ENCODE results near the gene FGF3. TPM values are rescaled to one million over a fixed set of nuclear protein-coding genes. Genes with fewer than 3 reads are reported as not detected.

The FGF3 gene
- total RNA-seq, 2 donors from 2014 or later, result not detected

GRCh38 chr11:69817265-69818230 lies 1.7 kb downstream of the FGF3 start:
- Mint-ChIP-seq H3K9me3 (no peaks in the 10 kb centered on the region), H3K36me3 (no peaks in the 10 kb centered on the region), H3K27ac (no peak overlapping the region)
- DNase-seq (ENCODE audit: low spot score in 2 of 2) (no peak), ATAC-seq (peak in 1 of 2 donors; percentile 31)

GRCh38 chr11:69816671-69817070 lies 2.5 kb downstream of the FGF3 start:
- no peak overlapping the region for H3K27ac Mint-ChIP-seq
- no peaks in the 10 kb centered on the region for H3K9me3 Mint-ChIP-seq
- DNase-seq (ENCODE audit: low spot score in 2 of 2), result no peak
- no peak for ATAC-seq
- no peaks in the 10 kb centered on the region for H3K36me3 Mint-ChIP-seq

DNA sequence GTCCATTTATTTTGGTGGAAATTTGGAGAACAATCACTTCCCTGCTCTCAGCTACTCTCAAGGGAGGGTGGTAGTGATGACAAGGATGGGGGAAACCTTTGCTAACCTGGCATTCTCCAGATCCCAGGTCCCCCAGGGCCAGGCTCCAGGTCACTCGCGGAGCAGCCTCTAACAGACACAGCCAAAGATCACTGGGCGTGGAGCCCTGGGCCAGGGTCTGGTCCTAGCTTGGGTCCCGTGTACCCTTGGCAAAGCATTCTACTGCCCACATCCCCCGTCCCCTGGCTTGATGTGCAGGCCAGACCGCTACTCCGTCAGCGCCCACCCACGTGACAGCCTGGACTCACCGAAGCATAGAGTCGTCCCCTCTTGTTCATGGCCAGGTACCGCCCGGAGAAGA lies 3.2 kb downstream of the FGF3 start:
- ATAC-seq (no peak), DNase-seq (ENCODE audit: low spot score in 2 of 2) (no peak)
- H3K27ac Mint-ChIP-seq, result no peak overlapping the region
- no peaks in the 10 kb centered on the region for H3K9me3 Mint-ChIP-seq
- H3K36me3 Mint-ChIP-seq, result no peaks in the 10 kb centered on the region

DNA sequence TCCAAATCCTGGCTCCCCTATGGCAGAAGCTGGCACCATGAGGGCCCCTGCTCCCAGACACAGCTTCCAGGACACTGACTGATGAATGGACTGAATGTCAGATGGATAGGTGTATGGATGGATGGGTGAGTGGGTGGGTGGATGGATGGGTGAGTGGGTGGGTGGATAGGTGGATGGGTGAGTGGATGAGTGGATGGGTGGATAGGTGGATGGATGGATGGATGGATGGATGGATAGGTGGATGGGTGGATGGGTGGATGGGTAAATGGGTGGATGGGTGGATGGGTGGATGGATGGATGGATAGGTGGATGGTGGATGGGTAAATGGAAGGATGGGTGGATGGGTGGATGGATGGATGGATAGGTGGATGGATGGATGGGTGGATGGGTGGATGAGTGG lies 4.3 kb downstream of the FGF3 start:
- no peaks in the 10 kb centered on the region for H3K9me3 Mint-ChIP-seq
- ATAC-seq (no peak), DNase-seq (ENCODE audit: low spot score in 2 of 2) (no peak)

DNA sequence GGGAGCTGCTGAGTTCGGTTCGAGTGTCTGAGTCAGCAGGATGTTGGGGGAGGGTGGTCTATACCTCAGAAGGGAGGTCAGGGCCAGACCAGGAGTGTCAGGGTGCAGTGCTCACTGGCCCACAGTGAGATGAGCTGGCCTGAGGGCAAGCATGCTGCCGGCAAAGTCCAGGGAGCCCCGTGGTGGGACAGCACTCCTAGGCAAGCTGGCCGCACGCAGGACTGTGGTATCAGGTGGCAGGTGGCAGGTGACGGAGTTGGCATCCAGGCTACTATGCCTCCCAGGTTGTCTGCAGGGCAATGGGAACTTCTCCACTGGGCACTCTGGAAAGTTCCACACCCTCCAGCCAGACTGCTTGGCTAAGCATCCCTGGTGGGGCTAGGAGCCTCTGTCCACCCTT lies 4.8 kb downstream of the FGF3 start:
- no peaks in the 10 kb centered on the region for H3K36me3 Mint-ChIP-seq
- no peak overlapping the region for H3K27ac Mint-ChIP-seq
- ATAC-seq (no peak), DNase-seq (ENCODE audit: low spot score in 2 of 2) (no peak)
- H3K9me3 Mint-ChIP-seq, result no peaks in the 10 kb centered on the region

More for the DNA sequence above, 4.3 kb downstream of the FGF3 start:
- Mint-ChIP-seq H3K27ac (no peak overlapping the region), H3K36me3 (no peaks in the 10 kb centered on the region)

- H3K36me3 Mint-ChIP-seq, result no peaks in the 10 kb centered on the region
Measured at GRCh38 chr11:69813839-69814238, 5.4 kb downstream of the FGF3 start.

DNA sequence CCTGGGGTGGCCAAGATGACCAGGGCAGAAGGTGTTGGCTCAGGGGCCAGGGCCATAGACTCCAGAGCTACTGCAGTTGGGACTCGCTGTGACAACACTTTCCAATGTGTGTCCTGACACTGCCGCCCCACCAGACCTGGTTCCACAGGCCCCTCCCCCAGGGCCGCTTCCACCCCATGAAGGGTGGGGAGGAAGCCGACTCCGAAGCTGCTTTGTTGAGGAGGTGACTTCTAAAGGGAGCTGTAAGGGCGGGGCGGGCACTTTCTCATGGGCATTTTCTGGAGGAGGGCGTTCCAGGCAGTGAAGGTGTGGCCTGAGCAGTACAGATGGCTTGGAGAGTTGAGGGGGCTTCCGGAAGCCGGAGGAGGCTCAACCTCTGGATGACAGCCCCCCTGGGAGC lies 6.3 kb downstream of the FGF3 start:
- ATAC-seq (no peak), DNase-seq (ENCODE audit: low spot score in 2 of 2) (no peak)
- Mint-ChIP-seq H3K9me3 (no peaks in the 10 kb centered on the region), H3K36me3 (no peaks in the 10 kb centered on the region), H3K27ac (no peak overlapping the region)

More at GRCh38 chr11:69813839-69814238, 5.4 kb downstream of the FGF3 start:
- H3K9me3 Mint-ChIP-seq, result no peaks in the 10 kb centered on the region
- ATAC-seq, result no peak
- H3K27ac Mint-ChIP-seq, result no peak overlapping the region
- no peak for DNase-seq (ENCODE audit: low spot score in 2 of 2)

DNA sequence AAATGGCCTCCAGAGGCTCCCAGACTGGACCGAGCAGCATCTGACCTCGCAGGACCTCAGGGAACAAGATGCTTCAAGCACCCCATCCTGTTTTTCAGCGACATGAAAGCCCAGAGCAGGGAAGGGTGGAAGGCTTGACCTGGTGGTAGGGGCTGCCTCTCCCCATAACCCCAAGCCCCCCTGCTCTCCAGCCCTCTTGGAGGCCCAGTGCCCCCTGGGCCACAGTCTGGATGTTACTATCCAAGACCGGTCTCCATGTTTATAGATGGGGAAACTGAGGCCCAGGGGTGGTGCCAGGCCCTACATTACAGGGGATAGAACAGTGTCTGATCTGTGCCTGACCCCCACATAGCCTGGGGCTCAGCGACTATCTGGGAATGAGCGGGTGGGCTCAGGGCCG lies 7.0 kb downstream of the FGF3 start:
- no peak for DNase-seq (ENCODE audit: low spot score in 2 of 2)
- H3K27ac Mint-ChIP-seq, result no peak overlapping the region
- no peaks in the 10 kb centered on the region for H3K36me3 Mint-ChIP-seq
- H3K9me3 Mint-ChIP-seq, result no peaks in the 10 kb centered on the region
- ATAC-seq, result no peak

GRCh38 chr11:69811431-69811830 lies 7.8 kb downstream of the FGF3 start:
- ATAC-seq, result no peak

GRCh38 chr11:69810289-69811118 lies 8.7 kb downstream of the FGF3 start:
- Mint-ChIP-seq H3K36me3 (no peaks in the 10 kb centered on the region), H3K27ac (no peak overlapping the region), H3K9me3 (no peaks in the 10 kb centered on the region)
- ATAC-seq, result no peak
- no peak for DNase-seq (ENCODE audit: low spot score in 2 of 2)

More at GRCh38 chr11:69811431-69811830, 7.8 kb downstream of the FGF3 start:
- Mint-ChIP-seq H3K27ac (no peak overlapping the region), H3K9me3 (no peaks in the 10 kb centered on the region), H3K36me3 (no peaks in the 10 kb centered on the region)
- DNase-seq (ENCODE audit: low spot score in 2 of 2), result no peak

- no peak for ATAC-seq
- no peaks in the 10 kb centered on the region for H3K9me3 Mint-ChIP-seq
Measured at GRCh38 chr11:69808667-69809086, 10.5 kb downstream of the FGF3 start.

GRCh38 chr11:69807106-69807815 lies 12.0 kb downstream of the FGF3 start:
- Mint-ChIP-seq H3K27ac (no peak overlapping the region), H3K9me3 (no peaks in the 10 kb centered on the region), H3K36me3 (no peaks in the 10 kb centered on the region)
- no peak for DNase-seq (ENCODE audit: low spot score in 2 of 2)
- ATAC-seq, result no peak

More at GRCh38 chr11:69808667-69809086, 10.5 kb downstream of the FGF3 start:
- H3K36me3 Mint-ChIP-seq, result no peaks in the 10 kb centered on the region
- no peak for DNase-seq (ENCODE audit: low spot score in 2 of 2)
- no peak overlapping the region for H3K27ac Mint-ChIP-seq

DNA sequence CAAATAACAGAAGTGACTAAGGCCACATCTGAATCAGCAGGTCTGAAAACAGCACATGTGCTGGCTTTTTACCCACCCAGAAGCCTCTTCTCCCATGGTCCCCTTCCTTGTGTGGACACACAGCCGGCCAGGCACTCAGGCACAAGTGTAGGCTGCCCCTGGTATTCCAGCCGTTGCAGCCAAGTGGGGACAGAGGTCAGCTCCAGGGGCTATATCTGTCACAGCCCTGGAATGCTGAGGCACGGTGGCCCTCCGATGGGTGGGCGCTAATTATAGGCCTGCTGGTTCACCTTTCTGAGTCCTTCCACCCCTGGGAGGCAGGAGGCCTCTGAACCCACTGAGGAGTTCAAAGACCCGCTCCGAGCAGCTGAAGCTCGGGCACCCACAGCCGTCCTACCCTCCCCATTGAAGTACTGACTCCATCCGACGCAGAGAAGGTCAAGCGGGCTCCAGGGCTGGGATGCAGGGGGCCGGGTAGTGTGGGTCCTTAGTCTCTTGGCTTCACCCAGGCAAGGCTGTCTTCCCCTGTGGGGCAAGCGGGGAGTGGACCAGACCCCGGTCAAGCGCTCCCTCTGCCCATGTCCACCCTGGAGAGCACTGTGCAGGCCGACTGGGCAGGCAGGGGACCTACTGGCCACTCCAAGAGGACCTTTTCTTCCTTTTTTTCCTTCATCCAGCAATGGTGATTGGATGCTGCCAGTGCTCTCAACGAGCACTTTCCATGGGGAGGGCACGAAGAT lies 14.3 kb downstream of the FGF3 start:
- Mint-ChIP-seq H3K36me3 (no peaks in the 10 kb centered on the region), H3K9me3 (no peaks in the 10 kb centered on the region), H3K27ac (no peak overlapping the region)
- no peak for DNase-seq (ENCODE audit: low spot score in 2 of 2)
- ATAC-seq, result no peak

GRCh38 chr11:69803604-69804218 lies 15.5 kb downstream of the FGF3 start:
- no peaks in the 10 kb centered on the region for H3K9me3 Mint-ChIP-seq
- DNase-seq (ENCODE audit: low spot score in 2 of 2) (no peak), ATAC-seq (no peak)
- no peak overlapping the region for H3K27ac Mint-ChIP-seq
- no peaks in the 10 kb centered on the region for H3K36me3 Mint-ChIP-seq

- no peak for ATAC-seq
- no peak for DNase-seq (ENCODE audit: low spot score in 2 of 2)
- Mint-ChIP-seq H3K36me3 (no peaks in the 10 kb centered on the region), H3K9me3 (no peaks in the 10 kb centered on the region), H3K27ac (no peak overlapping the region)
Measured at GRCh38 chr11:69803022-69803421, 16.2 kb downstream of the FGF3 start.

GRCh38 chr11:69802590-69802989 lies 16.6 kb downstream of the FGF3 start:
- H3K36me3 Mint-ChIP-seq, result no peaks in the 10 kb centered on the region
- no peak for ATAC-seq

More at GRCh38 chr11:69802590-69802989, 16.6 kb downstream of the FGF3 start:
- Mint-ChIP-seq H3K27ac (no peak overlapping the region), H3K9me3 (no peaks in the 10 kb centered on the region)
- DNase-seq (ENCODE audit: low spot score in 2 of 2), result no peak
